ENCODE measurements around the gene TMEM9.

DNA sequence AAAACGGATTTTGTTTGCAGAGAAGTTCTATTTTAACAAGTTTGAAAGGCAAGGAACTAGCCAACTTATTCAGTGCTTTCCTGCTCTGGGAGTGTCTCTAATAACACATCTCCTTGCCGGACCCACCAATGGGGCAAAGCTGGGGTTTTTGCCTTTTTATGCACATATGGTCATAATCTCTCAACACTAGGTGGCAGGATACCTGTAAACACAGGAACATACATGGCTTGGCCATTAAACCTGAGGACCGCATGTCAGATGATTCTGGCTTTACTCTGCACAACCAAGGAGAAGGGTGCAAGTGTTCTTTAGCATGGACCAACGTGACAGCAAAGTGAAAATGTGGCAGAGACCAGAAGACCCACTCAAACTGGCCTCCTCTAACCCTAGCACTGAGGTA is 4.9 kb downstream of the TMEM9 start:
- TF ChIP-seq, protein P1, sequence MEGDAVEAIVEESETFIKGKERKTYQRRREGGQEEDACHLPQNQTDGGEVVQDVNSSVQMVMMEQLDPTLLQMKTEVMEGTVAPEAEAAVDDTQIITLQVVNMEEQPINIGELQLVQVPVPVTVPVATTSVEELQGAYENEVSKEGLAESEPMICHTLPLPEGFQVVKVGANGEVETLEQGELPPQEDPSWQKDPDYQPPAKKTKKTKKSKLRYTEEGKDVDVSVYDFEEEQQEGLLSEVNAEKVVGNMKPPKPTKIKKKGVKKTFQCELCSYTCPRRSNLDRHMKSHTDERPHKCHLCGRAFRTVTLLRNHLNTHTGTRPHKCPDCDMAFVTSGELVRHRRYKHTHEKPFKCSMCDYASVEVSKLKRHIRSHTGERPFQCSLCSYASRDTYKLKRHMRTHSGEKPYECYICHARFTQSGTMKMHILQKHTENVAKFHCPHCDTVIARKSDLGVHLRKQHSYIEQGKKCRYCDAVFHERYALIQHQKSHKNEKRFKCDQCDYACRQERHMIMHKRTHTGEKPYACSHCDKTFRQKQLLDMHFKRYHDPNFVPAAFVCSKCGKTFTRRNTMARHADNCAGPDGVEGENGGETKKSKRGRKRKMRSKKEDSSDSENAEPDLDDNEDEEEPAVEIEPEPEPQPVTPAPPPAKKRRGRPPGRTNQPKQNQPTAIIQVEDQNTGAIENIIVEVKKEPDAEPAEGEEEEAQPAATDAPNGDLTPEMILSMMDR (IDR thresholded peaks at IDR 0.05): peak; percentile 28; the same call in 1 of the 2 replicates
- no peak for TF ChIP-seq SIN3A (IDR thresholded peaks at IDR 0.05; ENCODE audit: borderline replicate concordance, insufficient read depth, low read depth, low read length)
